Keratinocyte (primary cell): ENCODE measurements around the gene POM121C.

Experiments
- EZH2 ChIP-seq: IDR thresholded peaks from one replicate; pipeline ENCODE4 v1.6.1; 2012; ENCODE audit warnings: inconsistent platforms, mild to moderate bottlenecking, low read length, moderate library complexity
- TF ChIP-seq, protein P1 (sequence below), 3 experiments: IDR thresholded peaks in 1 of 3; conservative IDR thresholded peaks in 1 of 3; optimal IDR thresholded peaks in 1 of 3; 2 replicates in 2 of 3; 3 replicates in 1 of 3; pipeline versions ENCODE3 to v1.5.1; 2011; ENCODE audit warnings: low read length in 3 of 3, mild to moderate bottlenecking in 3 of 3, moderate library complexity in 2 of 3, control low read depth in 1 of 3, inconsistent platforms in 1 of 3; ENCODE audit not compliant: insufficient read depth in 2 of 3; ENCODE audit errors: extremely low read depth in 1 of 3

GRCh38 chr7:75533926-75534325 lies 47.8 kb upstream of the POM121C start:
- TF ChIP-seq, protein P1, sequence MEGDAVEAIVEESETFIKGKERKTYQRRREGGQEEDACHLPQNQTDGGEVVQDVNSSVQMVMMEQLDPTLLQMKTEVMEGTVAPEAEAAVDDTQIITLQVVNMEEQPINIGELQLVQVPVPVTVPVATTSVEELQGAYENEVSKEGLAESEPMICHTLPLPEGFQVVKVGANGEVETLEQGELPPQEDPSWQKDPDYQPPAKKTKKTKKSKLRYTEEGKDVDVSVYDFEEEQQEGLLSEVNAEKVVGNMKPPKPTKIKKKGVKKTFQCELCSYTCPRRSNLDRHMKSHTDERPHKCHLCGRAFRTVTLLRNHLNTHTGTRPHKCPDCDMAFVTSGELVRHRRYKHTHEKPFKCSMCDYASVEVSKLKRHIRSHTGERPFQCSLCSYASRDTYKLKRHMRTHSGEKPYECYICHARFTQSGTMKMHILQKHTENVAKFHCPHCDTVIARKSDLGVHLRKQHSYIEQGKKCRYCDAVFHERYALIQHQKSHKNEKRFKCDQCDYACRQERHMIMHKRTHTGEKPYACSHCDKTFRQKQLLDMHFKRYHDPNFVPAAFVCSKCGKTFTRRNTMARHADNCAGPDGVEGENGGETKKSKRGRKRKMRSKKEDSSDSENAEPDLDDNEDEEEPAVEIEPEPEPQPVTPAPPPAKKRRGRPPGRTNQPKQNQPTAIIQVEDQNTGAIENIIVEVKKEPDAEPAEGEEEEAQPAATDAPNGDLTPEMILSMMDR (optimal IDR thresholded peaks at IDR 0.05 in 1 of 3, IDR thresholded peaks at IDR 0.05 in 1 of 3, conservative IDR thresholded peaks at IDR 0.05 in 1 of 3; ENCODE audit: extremely low read depth in 1 of 3, insufficient read depth in 2 of 3, low read length in 3 of 3) = no peak
- TF ChIP-seq EZH2 = no peak
